CD14-positive monocyte (primary cell): ENCODE measurements around the gene GPR17. TPM values are rescaled to one million over a fixed set of nuclear protein-coding genes. Genes with fewer than 3 reads are reported as not detected.

ENCODE experiments used
- DNase-seq, 3 donors: peaks; one replicate each; pipeline ENCODE4 v3.0.0-alpha.2; 2011 to 2022
- H2AFZ ChIP-seq: 2 replicates; pipeline ENCODE4 v1.6.0; 2012; ENCODE audit warnings: mild to moderate bottlenecking, low read depth, low read length, inconsistent platforms; ENCODE audit not compliant: insufficient read depth, poor library complexity, severe bottlenecking
- H3K27ac ChIP-seq, 2 donors: 1 replicate in 1 of 2; 2 replicates in 1 of 2; pipeline ENCODE4 v1.5.1; 2012 to 2013; ENCODE audit warnings: low read length in 2 of 2, control low read depth in 1 of 2, inconsistent platforms in 1 of 2, low read depth in 1 of 2, mild to moderate bottlenecking in 1 of 2
- H3K27me3 ChIP-seq, 2 donors: one replicate each; pipeline versions ENCODE4 v1.6.0 to v1.6.1; 2011 to 2013; ENCODE audit warnings: low read length in 2 of 2; ENCODE audit not compliant: control insufficient read depth in 2 of 2, insufficient read depth in 2 of 2
- H3K36me3 ChIP-seq, 2 donors: replicated peaks in 1 of 2; 1 replicate in 1 of 2; 2 replicates in 1 of 2; pipeline versions ENCODE4 v1.5.1 to v1.6.1; 2012 to 2013; ENCODE audit warnings: low read length in 2 of 2, control low read depth in 1 of 2, inconsistent platforms in 1 of 2, mild to moderate bottlenecking in 1 of 2; ENCODE audit not compliant: insufficient read depth in 2 of 2, control insufficient read depth in 1 of 2
- H3K4me1 ChIP-seq, 2 donors: 1 replicate in 1 of 2; 2 replicates in 1 of 2; pipeline versions ENCODE4 v1.5.1 to v1.6.1; 2012 to 2013; ENCODE audit warnings: low read length in 2 of 2, control low read depth in 1 of 2, inconsistent platforms in 1 of 2, mild to moderate bottlenecking in 1 of 2, moderate library complexity in 1 of 2; ENCODE audit not compliant: insufficient read depth in 2 of 2, control insufficient read depth in 1 of 2
- H3K4me2 ChIP-seq: replicated peaks from 2 replicates; pipeline ENCODE3; 2012; ENCODE audit warnings: low read length, moderate library complexity, mild to moderate bottlenecking; ENCODE audit not compliant: poor library complexity, severe bottlenecking; ENCODE audit errors: extremely low read depth
- H3K4me3 ChIP-seq, 3 experiments: fragments of 200-600 bp in 1 of 3; sonication (generic) in 1 of 3; replicated peaks in 1 of 3; 1 replicate in 2 of 3; 2 replicates in 1 of 3; pipeline ENCODE4 v1.5.1; 2011 to 2013; ENCODE audit warnings: low read length in 3 of 3, mild to moderate bottlenecking in 3 of 3, control low read depth in 2 of 3, low read depth in 2 of 3, inconsistent platforms in 1 of 3, moderate library complexity in 1 of 3
- H3K79me2 ChIP-seq: 2 replicates; pipeline ENCODE4 v1.6.0; 2012; ENCODE audit warnings: mild to moderate bottlenecking, control low read depth, inconsistent platforms, low read length, moderate library complexity; ENCODE audit not compliant: insufficient read depth
- H3K9ac ChIP-seq: 2 replicates; pipeline ENCODE4 v1.6.0; 2017; ENCODE audit warnings: low read length, mild to moderate bottlenecking; ENCODE audit not compliant: insufficient read depth, poor library complexity, severe bottlenecking
- H3K9me3 ChIP-seq, 2 donors: replicated peaks in 1 of 2; 1 replicate in 1 of 2; 2 replicates in 1 of 2; pipeline versions ENCODE4 v1.5.1 to v1.6.1; 2012 to 2013; ENCODE audit warnings: low read length in 2 of 2, control low read depth in 1 of 2; ENCODE audit not compliant: control insufficient read depth in 1 of 2, insufficient read depth in 1 of 2
- H4K20me1 ChIP-seq: 2 replicates; pipeline ENCODE4 v1.6.0; 2012; ENCODE audit warnings: mild to moderate bottlenecking, low read length, control low read depth, moderate library complexity; ENCODE audit not compliant: insufficient read depth
- H3K27ac Mint-ChIP-seq, 7 donors: one replicate each; pipeline ENCODE4 v1.8.0; 2020; ENCODE audit warnings: mild to moderate bottlenecking in 7 of 7, mixed read lengths in 7 of 7, moderate library complexity in 6 of 7, inconsistent platforms in 2 of 7
- H3K27me3 Mint-ChIP-seq, 3 donors: one replicate each; pipeline ENCODE4 v1.8.0; 2021 to 2022; ENCODE audit warnings: low read depth in 3 of 3, mild to moderate bottlenecking in 3 of 3, mixed read lengths in 3 of 3, moderate library complexity in 3 of 3, inconsistent platforms in 1 of 3
- H3K36me3 Mint-ChIP-seq, 2 donors: one replicate each; pipeline ENCODE4 v1.8.0; 2020; ENCODE audit warnings: mixed read lengths in 2 of 2, inconsistent platforms in 1 of 2, mild to moderate bottlenecking in 1 of 2
- H3K4me1 Mint-ChIP-seq: one replicate; pipeline ENCODE4 v1.8.0; 2020; ENCODE audit warnings: mild to moderate bottlenecking, mixed read lengths
- H3K4me3 Mint-ChIP-seq, 2 donors: one replicate each; pipeline ENCODE4 v1.8.0; 2020; ENCODE audit warnings: mild to moderate bottlenecking in 2 of 2, mixed read lengths in 2 of 2, moderate library complexity in 1 of 2
- H3K9me3 Mint-ChIP-seq, 7 donors: one replicate each; pipeline ENCODE4 v1.8.0; 2020 to 2022; ENCODE audit warnings: mixed read lengths in 7 of 7, mild to moderate bottlenecking in 6 of 7, moderate library complexity in 6 of 7, inconsistent platforms in 2 of 7
- CTCF ChIP-seq: fragments of 200-600 bp; IDR thresholded peaks from one replicate; pipeline ENCODE4 v1.8.0; 2022; ENCODE audit warnings: antibody characterized with exemption, mild to moderate bottlenecking
- WGBS: methylation state at CpG from one replicate; pipeline ENCODE4 v1.1.5; 2013; ENCODE audit warnings: missing lambda C conversion rate; ENCODE audit not compliant: insufficient coverage; 5-methylcytosine and 5-hydroxymethylcytosine counted together
- intact Hi-C, 2 donors: fragments of 100-400 bp; cut with micrococcal nuclease; formaldehyde crosslinking; loops; one replicate each; pipeline versions ENCODE4 v1.15.0 to v1.15.1; 2023
- polyA plus RNA-seq, 3 donors: library from polyadenylated mRNA; depleted of rRNA in 1 of 3; unstranded in 2 of 3; stranded (reverse) in 1 of 3; fragments of 300-500 nt in 2 of 3; fragments of >200 nt in 1 of 3; fragmentation: Illumina TruSeq in 2 of 3; gene quantifications; 1 replicate in 2 of 3; 2 replicates in 1 of 3; pipeline ENCODE4 v1.2.3, GENCODE V29; 2012 to 2021

GPR17 gene
- polyA plus RNA-seq, 3 donors: 0.07 TPM; not detected in 2

GRCh38 chr2:127657232-127657595 is 11.3 kb downstream of the GPR17 start:
- H3K79me2 ChIP-seq: no peaks in the 10 kb centered on the region
- H3K4me1 Mint-ChIP-seq: peaks cover 9% of the 10 kb centered on the region
- H3K27ac ChIP-seq: no peak overlapping the region
- intact Hi-C loops: no loop called here
- H3K9me3 ChIP-seq: peaks cover 0 to 7% of the 10 kb centered on the region in 2 donors
- peaks cover 0 to 2% of the 10 kb centered on the region in 2 donors for H3K27me3 ChIP-seq
- peaks cover 0 to 7% (median 5%) of the 10 kb centered on the region in 7 donors for H3K9me3 Mint-ChIP-seq
- no peaks in the 10 kb centered on the region for H3K4me1 ChIP-seq
- no peak overlapping the region for H3K27ac Mint-ChIP-seq
- no peak overlapping the region for H3K4me3 Mint-ChIP-seq
- H2AFZ ChIP-seq: no peak overlapping the region
- peaks cover 4 to 6% (median 4%) of the 10 kb centered on the region in 3 donors for H3K27me3 Mint-ChIP-seq
- no peak overlapping the region for H3K4me3 ChIP-seq
- TF ChIP-seq CTCF: no peak
- H3K36me3 ChIP-seq: no peaks in the 10 kb centered on the region
- H4K20me1 ChIP-seq: no peaks in the 10 kb centered on the region
- WGBS: over 99% methylated on average over 17 of the region's 17 CpGs
- H3K9ac ChIP-seq: no peak overlapping the region
- no peak overlapping the region for H3K4me2 ChIP-seq
- no peak for DNase-seq
- no peaks in the 10 kb centered on the region for H3K36me3 Mint-ChIP-seq

- Mint-ChIP-seq H3K4me1 (peaks cover 5% of the 10 kb centered on the region), H3K27ac (no peak overlapping the region), H3K36me3 (no peaks in the 10 kb centered on the region), H3K27me3 (peaks cover 9 to 13% (median 10%) of the 10 kb centered on the region in 3 donors), H3K4me3 (no peak overlapping the region), H3K9me3 (peaks cover 0 to 7% (median 5%) of the 10 kb centered on the region in 7 donors)
- H3K4me2 ChIP-seq: no peak overlapping the region
- no peak overlapping the region for H3K27ac ChIP-seq
- H3K36me3 ChIP-seq: no peaks in the 10 kb centered on the region
- H2AFZ ChIP-seq: no peak overlapping the region
- TF ChIP-seq CTCF: no peak
- no peak overlapping the region for H3K9ac ChIP-seq
- H3K27me3 ChIP-seq: peaks cover 1 to 9% of the 10 kb centered on the region in 2 donors
- no peak overlapping the region for H3K4me3 ChIP-seq
- intact Hi-C loops: no loop called here
- no peaks in the 10 kb centered on the region for H3K4me1 ChIP-seq
- H3K9me3 ChIP-seq: peaks cover 0 to 7% of the 10 kb centered on the region in 2 donors
- H3K79me2 ChIP-seq: no peaks in the 10 kb centered on the region
- WGBS: 100% methylated on average over 1 of the region's 6 CpGs
- no peak for DNase-seq
- no peaks in the 10 kb centered on the region for H4K20me1 ChIP-seq
Observed at GRCh38 chr2:127658146-127658545, 12.2 kb downstream of the GPR17 start.
